Thyroid gland (tissue), 4 donors: Measurements from ENCODE around the gene AGFG2.

Source experiments
- POLR2A ChIP-seq, 2 donors: fragments of 450-650 bp; IDR thresholded peaks; one replicate each; pipeline ENCODE4 v1.6.1; 2017; ENCODE audit warnings: antibody characterized with exemption in 2 of 2, mild to moderate bottlenecking in 2 of 2, moderate library complexity in 1 of 2
- TF ChIP-seq, protein P1 (sequence below), 6 experiments: fragments of 200-600 bp in 3 of 6; fragments of 450-650 bp in 3 of 6; sonication (generic) in 3 of 6; IDR thresholded peaks; one replicate each; pipeline ENCODE4 v1.5.1; 2016 to 2019; ENCODE audit warnings: antibody characterized with exemption in 6 of 6, mild to moderate bottlenecking in 2 of 6, inconsistent platforms in 1 of 6, moderate library complexity in 1 of 6

DNA sequence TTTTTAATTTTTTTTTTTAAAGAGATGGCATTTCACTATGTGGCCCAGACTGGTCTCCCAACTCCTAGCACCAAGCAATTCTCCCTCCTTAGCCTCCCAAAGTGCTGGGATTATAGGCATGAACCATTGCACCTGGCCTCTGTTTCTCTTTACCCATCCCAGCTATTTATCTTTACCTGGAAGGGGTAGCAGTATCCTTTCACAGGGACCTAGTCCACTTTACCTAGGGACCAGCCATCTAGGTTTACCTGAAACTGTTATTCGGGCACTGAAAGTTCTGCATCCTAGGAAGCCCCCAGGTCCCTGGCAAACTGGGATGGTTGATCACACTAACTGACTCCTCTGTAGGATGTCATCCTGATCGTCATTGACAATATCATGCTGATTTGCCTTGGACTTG is 21.7 kb upstream of the AGFG2 start:
- TF ChIP-seq, protein P1, sequence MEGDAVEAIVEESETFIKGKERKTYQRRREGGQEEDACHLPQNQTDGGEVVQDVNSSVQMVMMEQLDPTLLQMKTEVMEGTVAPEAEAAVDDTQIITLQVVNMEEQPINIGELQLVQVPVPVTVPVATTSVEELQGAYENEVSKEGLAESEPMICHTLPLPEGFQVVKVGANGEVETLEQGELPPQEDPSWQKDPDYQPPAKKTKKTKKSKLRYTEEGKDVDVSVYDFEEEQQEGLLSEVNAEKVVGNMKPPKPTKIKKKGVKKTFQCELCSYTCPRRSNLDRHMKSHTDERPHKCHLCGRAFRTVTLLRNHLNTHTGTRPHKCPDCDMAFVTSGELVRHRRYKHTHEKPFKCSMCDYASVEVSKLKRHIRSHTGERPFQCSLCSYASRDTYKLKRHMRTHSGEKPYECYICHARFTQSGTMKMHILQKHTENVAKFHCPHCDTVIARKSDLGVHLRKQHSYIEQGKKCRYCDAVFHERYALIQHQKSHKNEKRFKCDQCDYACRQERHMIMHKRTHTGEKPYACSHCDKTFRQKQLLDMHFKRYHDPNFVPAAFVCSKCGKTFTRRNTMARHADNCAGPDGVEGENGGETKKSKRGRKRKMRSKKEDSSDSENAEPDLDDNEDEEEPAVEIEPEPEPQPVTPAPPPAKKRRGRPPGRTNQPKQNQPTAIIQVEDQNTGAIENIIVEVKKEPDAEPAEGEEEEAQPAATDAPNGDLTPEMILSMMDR (IDR thresholded peaks at IDR 0.05): no peak
- no peak for TF ChIP-seq POLR2A (IDR thresholded peaks at IDR 0.05)
